ENCODE measurements around the gene SNPH. TPM values are rescaled to one million over a fixed set of nuclear protein-coding genes. Genes with fewer than 3 reads are reported as not detected.

SNPH gene
- total and polyA plus RNA-seq, 2 of the 4 experiments (the other 2 are of a cell fraction), result 3.1 to 4.5 TPM

GRCh38 chr20:1304710-1305515, 38.8 kb downstream of the SNPH start:
- H3K4me2 ChIP-seq (ENCODE audit: low read depth, low read length), result no peak overlapping the region
- WGBS, 2 experiments (ENCODE audit: extremely low coverage in 2 of 2, insufficient read length in 1 of 2), result 72% methylated on average over 19 of the region's 31 CpGs; no CpG with 5 or more reads in 1 of the 2 experiments
- no peak overlapping the region for H3K27ac ChIP-seq (ENCODE audit: insufficient read depth, low read length)
- TF ChIP-seq MXI1 (IDR thresholded peaks at IDR 0.05; ENCODE audit: borderline replicate concordance, low read depth, low read length), result no peak
- no peak for TF ChIP-seq FOS (IDR thresholded peaks at IDR 0.05; ENCODE audit: low read depth, low read length)
- no peak for TF ChIP-seq RAD21 (IDR thresholded peaks at IDR 0.05; ENCODE audit: low read length)
- TF ChIP-seq CHD1 (IDR thresholded peaks at IDR 0.05; ENCODE audit: low read depth, low read length), result no peak
- TF ChIP-seq NFE2L2 (IDR thresholded peaks at IDR 0.05; ENCODE audit: low read depth, low read length), result no peak
- TF ChIP-seq RFX5 (IDR thresholded peaks at IDR 0.05; ENCODE audit: low read depth, low read length), result no peak
- no peak for TF ChIP-seq SMC3 (IDR thresholded peaks at IDR 0.05; ENCODE audit: low read depth, low read length)
- TF ChIP-seq MAZ (IDR thresholded peaks at IDR 0.05; ENCODE audit: borderline replicate concordance, low read depth, low read length), result no peak
- TF ChIP-seq POLR2A (IDR thresholded peaks at IDR 0.05; ENCODE audit: low read depth, low read length), result no peak
- TF ChIP-seq MAFK (IDR thresholded peaks at IDR 0.05; ENCODE audit: low read depth, low read length), result no peak
- no peak for TF ChIP-seq RCOR1 (IDR thresholded peaks at IDR 0.05; ENCODE audit: insufficient replicate concordance, low read length)
- no peak for TF ChIP-seq BHLHE40 (IDR thresholded peaks at IDR 0.05; ENCODE audit: low read depth, low read length)
- no peaks in the 10 kb centered on the region for H3K9me3 ChIP-seq (ENCODE audit: control insufficient read depth, insufficient read depth, low read length)
- peaks cover 13% of the 10 kb centered on the region for H3K36me3 ChIP-seq (ENCODE audit: control insufficient read depth, insufficient read depth, low read length)
- peaks cover 8% of the 10 kb centered on the region for H3K4me1 ChIP-seq (ENCODE audit: control insufficient read depth, insufficient read depth, low read length)
- peaks cover 15% of the 10 kb centered on the region for H3K9me1 ChIP-seq (ENCODE audit: insufficient read depth, low read length)
- no peak overlapping the region for H2BK5ac ChIP-seq (ENCODE audit: low read depth, low read length, poor library complexity, severe bottlenecking)
- dilution Hi-C loops (cut with HindIII; ENCODE audit: low sequenced_read_pairs, unreplicated experiment) (no loop called here), in situ Hi-C loops (cut with MboI; ENCODE audit: low sequenced_read_pairs) (no loop called here), intact Hi-C loops (cut with micrococcal nuclease) (no loop called here)
- no peak overlapping the region for H4K91ac ChIP-seq (ENCODE audit: insufficient read depth, low read depth, low read length)
- H2BK120ac ChIP-seq (ENCODE audit: low read depth, low read length), result no peak overlapping the region
- ChIA-PET POLR2A (ENCODE audit: unreplicated experiment) (no interaction called here), CTCF (no interaction called here)
- no peak overlapping the region for H2BK20ac ChIP-seq (ENCODE audit: low read depth, low read length)
- no peak overlapping the region for H3K4me3 ChIP-seq (ENCODE audit: insufficient read depth, low read depth, low read length)
- no peak overlapping the region for H3K9ac ChIP-seq (ENCODE audit: low read depth, low read length)
- no peak overlapping the region for H2BK15ac ChIP-seq (ENCODE audit: low read depth, low read length)
- no peak overlapping the region for H3K14ac ChIP-seq (replicated peaks; ENCODE audit: low read depth, low read length)
- ATAC-seq (ENCODE audit: low read depth), result no peak
- no peak overlapping the region for H4K5ac ChIP-seq (ENCODE audit: low read depth, low read length)
- H2AFZ ChIP-seq (replicated peaks; ENCODE audit: low read length, poor library complexity), result no peak overlapping the region
- no peak overlapping the region for H4K8ac ChIP-seq (ENCODE audit: low read depth in 2 of 2, low read length in 2 of 2)
- H3K4ac ChIP-seq (ENCODE audit: low read depth, low read length), result no peak overlapping the region
- H2AK5ac ChIP-seq (ENCODE audit: low read depth, low read length), result no peak overlapping the region
- peaks cover 0 to under 1% of the 10 kb centered on the region in 2 experiments; a peak in 1 of 4 replicates for H3K79me1 ChIP-seq (ENCODE audit: low read depth in 1 of 2, low read length in 2 of 2)
- no TSS peak for BruUV-seq (replicated peaks)
- H3K23ac ChIP-seq (ENCODE audit: low read depth, low read length), result no peak overlapping the region
- H4K20me1 ChIP-seq (ENCODE audit: insufficient read depth, low read length), result no peaks in the 10 kb centered on the region
- H2AK9ac ChIP-seq (replicated peaks; ENCODE audit: low read depth, low read length, poor library complexity), result peak overlapping the region; percentile 55
- no peaks in the 10 kb centered on the region for H3K27me3 ChIP-seq (ENCODE audit: control insufficient read depth, insufficient read depth, low read length)
- no peak overlapping the region for H3K56ac ChIP-seq (ENCODE audit: extremely low read depth, insufficient read depth, low read length)
- no peak overlapping the region for H3K18ac ChIP-seq (ENCODE audit: low read depth, low read length)
- DNase-seq, result no peak

Data from IMR-90 (cell line).